Measurements from ENCODE around the gene SLCO3A1.

SLCO3A1 gene

GRCh38 chr15:92111291-92111690, 257.8 kb downstream of the SLCO3A1 start:
- DNase-seq, result no peak

- DNase-seq, result no peak
Measured at GRCh38 chr15:92111751-92112150, 258.2 kb downstream of the SLCO3A1 start.

DNA sequence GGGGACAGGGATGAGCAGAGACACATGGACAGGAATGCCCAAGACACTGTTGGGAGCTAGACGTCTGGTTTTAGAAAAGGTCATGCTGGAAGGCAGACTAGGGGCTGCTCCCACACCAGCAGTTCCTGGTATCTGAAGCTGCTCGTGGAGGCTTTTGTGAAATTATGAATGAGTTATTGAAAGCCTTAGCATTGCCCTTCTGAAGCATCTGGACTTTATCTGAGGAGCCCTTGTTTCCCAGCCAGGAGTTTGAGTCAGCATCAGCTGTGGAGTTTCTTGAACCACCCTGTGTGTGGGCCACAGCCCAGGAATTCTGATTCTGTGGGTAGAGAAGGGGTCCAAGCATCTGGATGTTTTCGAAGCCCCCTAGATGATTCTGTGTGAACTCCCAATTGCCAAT, 258.7 kb downstream of the SLCO3A1 start:
- DNase-seq, result no peak

GRCh38 chr15:92112711-92113110, 259.2 kb downstream of the SLCO3A1 start:
- no peak for DNase-seq

GRCh38 chr15:92113832-92114231, 260.3 kb downstream of the SLCO3A1 start:
- no peak for DNase-seq

GRCh38 chr15:92115834-92116233, 262.3 kb downstream of the SLCO3A1 start:
- no peak for DNase-seq

GRCh38 chr15:92116330-92116729, 262.8 kb downstream of the SLCO3A1 start:
- no peak for DNase-seq

GRCh38 chr15:92117261-92117731, 263.8 kb downstream of the SLCO3A1 start:
- DNase-seq, result no peak

- no peak for DNase-seq
Measured at GRCh38 chr15:92118162-92118935, 264.8 kb downstream of the SLCO3A1 start.

- DNase-seq, result no peak
Measured at GRCh38 chr15:92118936-92119325, 265.4 kb downstream of the SLCO3A1 start.

GRCh38 chr15:92120094-92120795, 266.7 kb downstream of the SLCO3A1 start:
- DNase-seq, result no peak

DNA sequence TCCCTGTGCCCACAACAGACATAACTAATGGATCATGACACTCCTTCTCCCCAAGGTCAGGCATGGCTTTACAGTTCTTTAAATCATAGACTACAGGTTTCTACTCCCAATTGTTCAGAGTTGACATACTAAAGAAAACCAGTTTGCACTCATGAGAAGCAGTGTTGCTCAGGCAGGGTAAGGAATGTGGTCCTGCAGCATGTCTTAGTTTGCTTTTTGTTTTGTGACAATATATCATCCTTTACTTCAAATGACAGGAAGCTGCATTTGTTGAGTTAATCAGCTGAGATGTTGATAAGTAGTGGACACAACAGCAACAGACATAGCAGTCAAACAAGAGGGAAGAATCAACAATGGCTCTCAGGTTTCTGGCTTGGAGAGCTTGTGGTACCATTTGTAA, 267.5 kb downstream of the SLCO3A1 start:
- no peak for DNase-seq

DNA sequence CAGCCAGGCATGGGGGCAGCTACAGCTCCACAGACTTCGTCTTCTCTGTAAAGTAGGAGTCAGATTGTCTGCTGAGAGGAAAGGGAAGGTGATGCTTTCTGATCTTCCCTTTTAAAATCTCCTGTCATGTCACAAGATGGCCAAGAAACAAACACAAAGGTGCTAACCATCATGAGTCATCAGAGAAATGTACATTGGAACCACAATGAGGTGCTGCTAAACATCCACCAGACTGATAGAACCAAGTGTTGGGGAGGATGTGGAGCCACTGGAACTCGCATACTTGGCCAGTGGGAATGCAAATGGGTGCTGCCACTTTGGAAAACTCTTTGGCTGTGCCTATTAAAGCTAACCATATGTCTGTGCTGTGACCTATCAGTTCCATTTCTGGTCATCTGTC, 268.8 kb downstream of the SLCO3A1 start:
- no peak for DNase-seq

DNA sequence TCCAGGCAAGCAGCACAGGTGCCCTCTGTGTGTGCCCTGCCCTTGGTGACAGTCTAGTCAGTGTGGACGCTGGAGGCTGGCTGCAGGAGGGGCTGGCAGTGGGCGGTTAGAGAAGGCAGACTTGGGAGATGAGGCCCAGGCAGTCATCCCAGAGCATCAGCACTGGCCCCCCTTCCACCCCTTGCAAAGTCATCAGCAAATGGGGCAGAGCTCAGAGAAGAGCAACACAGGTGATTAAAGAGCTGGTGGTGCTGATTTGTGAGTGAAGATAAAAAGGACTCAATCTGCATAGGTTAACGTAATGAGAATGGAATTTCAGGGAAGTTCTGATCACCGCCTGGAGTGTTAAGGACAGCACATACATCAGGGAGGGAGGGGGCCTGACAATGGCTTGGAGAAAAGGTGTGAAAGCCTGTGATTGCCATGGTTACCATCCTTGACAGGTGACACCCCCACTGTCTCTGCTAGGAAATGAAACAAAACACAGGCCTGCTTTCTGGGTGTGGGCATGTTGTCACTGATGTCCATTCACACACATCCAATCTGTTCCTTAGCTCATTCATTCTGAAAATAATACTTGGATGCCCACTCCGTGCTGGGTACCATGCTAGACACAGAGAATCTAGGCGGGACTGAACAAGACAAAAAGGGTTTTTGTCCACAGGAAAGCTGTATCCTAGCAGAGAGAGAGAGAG, 270.6 kb downstream of the SLCO3A1 start:
- DNase-seq, result no peak

DNA sequence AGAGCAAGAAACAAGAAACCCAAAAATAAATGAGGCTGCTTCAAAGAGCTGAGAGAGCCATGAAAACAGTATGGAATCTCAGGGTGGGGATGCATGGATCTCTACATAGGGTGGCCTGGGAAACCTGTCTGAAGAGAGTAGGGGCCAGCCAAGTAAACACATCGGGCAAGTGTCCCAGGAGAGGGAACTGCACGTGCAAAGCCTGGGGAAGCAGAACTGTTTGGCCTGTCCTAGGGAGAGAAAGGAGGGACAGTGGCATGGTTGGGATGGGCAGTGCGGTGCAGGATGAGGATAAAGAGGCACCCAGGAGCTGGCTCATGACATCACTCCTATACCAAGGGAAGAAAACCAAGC, 271.1 kb downstream of the SLCO3A1 start:
- DNase-seq, result no peak

DNA sequence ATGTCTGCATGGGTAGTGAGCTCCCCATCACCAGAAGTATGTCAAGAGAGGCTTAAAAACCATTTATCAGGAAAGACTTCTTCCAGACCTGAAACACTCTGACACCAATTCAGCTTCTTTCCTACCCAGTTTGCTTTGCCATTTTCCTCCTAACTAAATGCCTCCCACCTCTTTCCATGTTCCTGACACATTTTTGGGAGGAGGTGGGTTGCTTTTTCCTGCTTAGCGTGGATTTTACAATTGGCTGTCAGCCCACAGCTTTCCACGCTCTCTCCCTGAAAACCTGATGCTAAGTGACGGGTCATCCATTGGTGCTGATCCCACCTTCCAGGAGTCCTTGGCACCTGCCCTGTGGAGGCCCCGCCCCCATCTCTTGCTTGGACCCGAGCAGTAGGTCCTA, 275.3 kb downstream of the SLCO3A1 start:
- DNase-seq, result no peak

GRCh38 chr15:92130244-92130643, 276.7 kb downstream of the SLCO3A1 start:
- DNase-seq, result no peak

- no peak for DNase-seq
Measured at GRCh38 chr15:92130906-92131305, 277.4 kb downstream of the SLCO3A1 start.

GRCh38 chr15:92132982-92133755, 279.7 kb downstream of the SLCO3A1 start:
- DNase-seq, result no peak

DNA sequence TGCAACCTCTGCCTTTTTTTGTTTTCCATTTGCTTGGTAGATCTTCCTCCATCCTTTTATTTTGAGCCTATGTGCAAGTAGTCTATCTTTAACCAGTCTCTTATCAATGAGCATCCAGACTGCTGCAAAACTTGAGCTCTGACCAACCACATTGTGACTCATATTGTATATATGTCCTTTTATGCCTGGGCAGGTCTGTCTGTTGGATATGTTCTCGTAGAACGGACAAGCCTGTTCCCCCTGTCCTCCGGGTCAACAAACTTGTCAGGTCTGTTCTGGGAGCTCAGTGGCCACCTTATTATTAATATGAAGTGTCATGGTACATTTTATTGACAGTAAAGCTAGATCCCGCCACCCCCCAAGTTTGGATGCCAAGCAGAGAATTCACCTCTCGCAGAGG, 287.3 kb downstream of the SLCO3A1 start:
- no peak for DNase-seq

GRCh38 chr15:92141607-92142006, 288.1 kb downstream of the SLCO3A1 start:
- no peak for DNase-seq

GRCh38 chr15:92142242-92143232, 289.0 kb downstream of the SLCO3A1 start:
- no peak for DNase-seq

Data from NCI-H2029 treated with DMSO at 0.1 percent for 48 hours (cell line).